Right kidney (tissue), 1 donor: Measurements from ENCODE around the gene DAPK3.

ENCODE experiments used
- DNase-seq: peaks from one replicate; pipeline ENCODE4 v3.0.0-alpha.2; 2016

DAPK3 gene

GRCh38 chr19:3923096-3923758, 47.7 kb downstream of the DAPK3 start:
- DNase-seq = no peak

GRCh38 chr19:3919793-3920192, 51.1 kb downstream of the DAPK3 start:
- DNase-seq = no peak

DNA sequence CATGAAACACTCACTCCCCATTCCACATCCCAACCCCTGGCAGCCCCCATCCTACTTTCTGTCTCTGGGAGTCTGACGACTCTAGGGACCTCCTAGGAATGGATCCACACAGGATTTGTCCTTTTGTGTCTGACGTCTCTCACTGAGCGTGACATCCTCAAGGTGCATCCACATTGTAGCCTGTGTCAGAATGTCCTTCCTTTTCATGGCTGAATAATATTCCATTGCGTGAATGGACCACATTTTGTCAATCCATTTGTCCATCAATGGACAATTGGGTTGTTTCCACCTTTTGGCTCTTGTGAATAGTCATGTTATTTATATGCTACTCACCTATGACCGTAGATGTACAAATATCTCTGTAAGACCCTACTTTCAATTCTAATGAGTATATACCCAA, 54.9 kb downstream of the DAPK3 start:
- no peak for DNase-seq

- no peak for DNase-seq
These were observed 56.7 kb downstream of the DAPK3 start for GRCh38 chr19:3914199-3914598.

DNA sequence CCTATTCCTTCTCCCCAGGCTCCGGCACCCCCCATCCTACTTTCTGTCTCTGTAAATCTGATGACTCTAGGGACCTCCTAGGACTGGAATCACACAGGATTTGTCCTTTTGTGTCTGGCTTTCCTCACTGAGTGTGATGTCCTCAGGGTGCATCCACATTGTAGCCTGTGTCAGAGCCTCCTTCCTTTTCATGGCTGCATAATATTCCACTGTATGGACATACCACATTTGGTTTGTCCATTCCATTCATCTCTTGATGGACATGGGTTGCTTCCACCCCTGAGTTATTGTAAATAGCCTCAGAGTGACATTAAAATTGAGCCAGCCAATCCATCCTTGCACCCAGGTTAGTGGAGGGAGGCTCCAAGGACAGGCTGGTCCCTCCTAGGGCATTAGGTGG, 60.8 kb downstream of the DAPK3 start:
- no peak for DNase-seq
